Suprapubic skin (tissue), 4 donors: ENCODE measurements around the gene ELAVL1.

Experiments
- EP300 ChIP-seq: sonication (generic); formaldehyde crosslinking; IDR thresholded peaks from one replicate; pipeline ENCODE4 v1.6.1; 2017; ENCODE audit warnings: antibody characterized with exemption
- POLR2A ChIP-seq, 2 donors: fragments of 450-650 bp; IDR thresholded peaks; one replicate each; pipeline ENCODE4 v1.6.1; 2017; ENCODE audit warnings: antibody characterized with exemption in 2 of 2, mild to moderate bottlenecking in 2 of 2, moderate library complexity in 2 of 2
- POLR2AphosphoS5 ChIP-seq, 3 donors: sonication (generic); formaldehyde crosslinking; IDR thresholded peaks; one replicate each; pipeline ENCODE4 v1.6.1; 2017; ENCODE audit warnings: antibody characterized with exemption in 3 of 3
- TF ChIP-seq, protein P1 (sequence below), 2 donors: fragments of 200-600 bp in 1 of 2; fragments of 450-650 bp in 1 of 2; sonication (generic) in 1 of 2; IDR thresholded peaks; one replicate each; pipeline ENCODE4 v1.5.1; 2016 to 2019; ENCODE audit warnings: antibody characterized with exemption in 2 of 2, mild to moderate bottlenecking in 1 of 2, moderate library complexity in 1 of 2

DNA sequence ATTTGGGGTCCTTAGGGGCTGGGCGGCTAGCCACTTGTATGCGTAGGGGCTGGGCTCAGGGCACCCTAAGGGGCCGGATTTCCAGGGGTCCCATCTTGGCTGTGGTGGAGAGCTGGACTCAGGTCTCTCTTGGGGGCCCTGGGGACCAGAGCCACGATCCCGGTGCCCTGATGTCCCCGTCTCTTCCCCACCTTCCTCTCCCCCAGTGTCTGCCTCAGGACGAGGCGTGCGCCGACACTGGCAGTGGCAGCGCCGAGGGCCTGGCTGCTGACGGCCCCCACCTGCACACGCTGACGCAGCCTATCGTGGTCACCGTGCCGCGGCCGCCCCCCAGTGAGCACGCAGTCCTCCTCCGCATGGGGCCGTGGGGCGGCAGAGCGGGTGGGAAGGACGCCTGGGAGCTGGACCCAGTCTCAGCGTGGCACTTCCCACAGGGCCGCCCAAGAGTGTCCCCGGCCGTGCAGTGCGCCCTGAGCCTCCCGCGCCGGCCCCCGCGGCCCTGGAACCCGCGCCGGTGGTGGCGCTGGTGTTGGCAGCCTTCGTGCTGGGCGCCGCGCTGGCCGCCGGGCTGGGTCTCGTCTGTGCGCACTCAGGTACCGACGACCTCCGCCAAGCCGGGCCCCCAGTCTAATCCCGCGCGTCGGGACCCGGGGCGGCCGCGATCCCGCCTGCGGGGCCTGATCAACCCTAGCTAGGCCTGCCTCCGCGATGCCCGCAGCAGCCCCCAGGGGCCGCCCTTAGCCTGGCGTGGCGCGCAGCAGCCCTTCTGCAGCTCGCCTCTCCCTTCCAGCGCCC is 88.0 kb downstream of the ELAVL1 start:
- TF ChIP-seq, protein P1, sequence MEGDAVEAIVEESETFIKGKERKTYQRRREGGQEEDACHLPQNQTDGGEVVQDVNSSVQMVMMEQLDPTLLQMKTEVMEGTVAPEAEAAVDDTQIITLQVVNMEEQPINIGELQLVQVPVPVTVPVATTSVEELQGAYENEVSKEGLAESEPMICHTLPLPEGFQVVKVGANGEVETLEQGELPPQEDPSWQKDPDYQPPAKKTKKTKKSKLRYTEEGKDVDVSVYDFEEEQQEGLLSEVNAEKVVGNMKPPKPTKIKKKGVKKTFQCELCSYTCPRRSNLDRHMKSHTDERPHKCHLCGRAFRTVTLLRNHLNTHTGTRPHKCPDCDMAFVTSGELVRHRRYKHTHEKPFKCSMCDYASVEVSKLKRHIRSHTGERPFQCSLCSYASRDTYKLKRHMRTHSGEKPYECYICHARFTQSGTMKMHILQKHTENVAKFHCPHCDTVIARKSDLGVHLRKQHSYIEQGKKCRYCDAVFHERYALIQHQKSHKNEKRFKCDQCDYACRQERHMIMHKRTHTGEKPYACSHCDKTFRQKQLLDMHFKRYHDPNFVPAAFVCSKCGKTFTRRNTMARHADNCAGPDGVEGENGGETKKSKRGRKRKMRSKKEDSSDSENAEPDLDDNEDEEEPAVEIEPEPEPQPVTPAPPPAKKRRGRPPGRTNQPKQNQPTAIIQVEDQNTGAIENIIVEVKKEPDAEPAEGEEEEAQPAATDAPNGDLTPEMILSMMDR (IDR thresholded peaks at IDR 0.05), result peak; percentile 21 to 67
- TF ChIP-seq POLR2A (IDR thresholded peaks at IDR 0.05), result no peak
- TF ChIP-seq POLR2AphosphoS5 (IDR thresholded peaks at IDR 0.05), result no peak
- no peak for TF ChIP-seq EP300
